CD14-positive monocyte (primary cell): ENCODE results near the gene MEIS2. TPM values are rescaled to one million over a fixed set of nuclear protein-coding genes. Genes with fewer than 3 reads are reported as not detected.

Experiments
- DNase-seq, 3 donors: peaks; one replicate each; pipeline ENCODE4 v3.0.0-alpha.2; 2011 to 2022
- H2AFZ ChIP-seq: 2 replicates; pipeline ENCODE4 v1.6.0; 2012; ENCODE audit warnings: mild to moderate bottlenecking, low read depth, low read length, inconsistent platforms; ENCODE audit not compliant: insufficient read depth, poor library complexity, severe bottlenecking
- H3K27ac ChIP-seq, 2 donors: 1 replicate in 1 of 2; 2 replicates in 1 of 2; pipeline ENCODE4 v1.5.1; 2012 to 2013; ENCODE audit warnings: low read length in 2 of 2, control low read depth in 1 of 2, inconsistent platforms in 1 of 2, low read depth in 1 of 2, mild to moderate bottlenecking in 1 of 2
- H3K27me3 ChIP-seq, 2 donors: one replicate each; pipeline versions ENCODE4 v1.6.0 to v1.6.1; 2011 to 2013; ENCODE audit warnings: low read length in 2 of 2; ENCODE audit not compliant: control insufficient read depth in 2 of 2, insufficient read depth in 2 of 2
- H3K36me3 ChIP-seq, 2 donors: replicated peaks in 1 of 2; 1 replicate in 1 of 2; 2 replicates in 1 of 2; pipeline versions ENCODE4 v1.5.1 to v1.6.1; 2012 to 2013; ENCODE audit warnings: low read length in 2 of 2, control low read depth in 1 of 2, inconsistent platforms in 1 of 2, mild to moderate bottlenecking in 1 of 2; ENCODE audit not compliant: insufficient read depth in 2 of 2, control insufficient read depth in 1 of 2
- H3K4me1 ChIP-seq, 2 donors: 1 replicate in 1 of 2; 2 replicates in 1 of 2; pipeline versions ENCODE4 v1.5.1 to v1.6.1; 2012 to 2013; ENCODE audit warnings: low read length in 2 of 2, control low read depth in 1 of 2, inconsistent platforms in 1 of 2, mild to moderate bottlenecking in 1 of 2, moderate library complexity in 1 of 2; ENCODE audit not compliant: insufficient read depth in 2 of 2, control insufficient read depth in 1 of 2
- H3K4me2 ChIP-seq: replicated peaks from 2 replicates; pipeline ENCODE3; 2012; ENCODE audit warnings: low read length, moderate library complexity, mild to moderate bottlenecking; ENCODE audit not compliant: poor library complexity, severe bottlenecking; ENCODE audit errors: extremely low read depth
- H3K4me3 ChIP-seq, 3 experiments: fragments of 200-600 bp in 1 of 3; sonication (generic) in 1 of 3; replicated peaks in 1 of 3; 1 replicate in 2 of 3; 2 replicates in 1 of 3; pipeline ENCODE4 v1.5.1; 2011 to 2013; ENCODE audit warnings: low read length in 3 of 3, mild to moderate bottlenecking in 3 of 3, control low read depth in 2 of 3, low read depth in 2 of 3, inconsistent platforms in 1 of 3, moderate library complexity in 1 of 3
- H3K79me2 ChIP-seq: 2 replicates; pipeline ENCODE4 v1.6.0; 2012; ENCODE audit warnings: mild to moderate bottlenecking, control low read depth, inconsistent platforms, low read length, moderate library complexity; ENCODE audit not compliant: insufficient read depth
- H3K9ac ChIP-seq: 2 replicates; pipeline ENCODE4 v1.6.0; 2017; ENCODE audit warnings: low read length, mild to moderate bottlenecking; ENCODE audit not compliant: insufficient read depth, poor library complexity, severe bottlenecking
- H3K9me3 ChIP-seq, 2 donors: replicated peaks in 1 of 2; 1 replicate in 1 of 2; 2 replicates in 1 of 2; pipeline versions ENCODE4 v1.5.1 to v1.6.1; 2012 to 2013; ENCODE audit warnings: low read length in 2 of 2, control low read depth in 1 of 2; ENCODE audit not compliant: control insufficient read depth in 1 of 2, insufficient read depth in 1 of 2
- H4K20me1 ChIP-seq: 2 replicates; pipeline ENCODE4 v1.6.0; 2012; ENCODE audit warnings: mild to moderate bottlenecking, low read length, control low read depth, moderate library complexity; ENCODE audit not compliant: insufficient read depth
- H3K27ac Mint-ChIP-seq, 7 donors: one replicate each; pipeline ENCODE4 v1.8.0; 2020; ENCODE audit warnings: mild to moderate bottlenecking in 7 of 7, mixed read lengths in 7 of 7, moderate library complexity in 6 of 7, inconsistent platforms in 2 of 7
- H3K27me3 Mint-ChIP-seq, 3 donors: one replicate each; pipeline ENCODE4 v1.8.0; 2021 to 2022; ENCODE audit warnings: low read depth in 3 of 3, mild to moderate bottlenecking in 3 of 3, mixed read lengths in 3 of 3, moderate library complexity in 3 of 3, inconsistent platforms in 1 of 3
- H3K36me3 Mint-ChIP-seq, 2 donors: one replicate each; pipeline ENCODE4 v1.8.0; 2020; ENCODE audit warnings: mixed read lengths in 2 of 2, inconsistent platforms in 1 of 2, mild to moderate bottlenecking in 1 of 2
- H3K4me1 Mint-ChIP-seq: one replicate; pipeline ENCODE4 v1.8.0; 2020; ENCODE audit warnings: mild to moderate bottlenecking, mixed read lengths
- H3K4me3 Mint-ChIP-seq, 2 donors: one replicate each; pipeline ENCODE4 v1.8.0; 2020; ENCODE audit warnings: mild to moderate bottlenecking in 2 of 2, mixed read lengths in 2 of 2, moderate library complexity in 1 of 2
- H3K9me3 Mint-ChIP-seq, 7 donors: one replicate each; pipeline ENCODE4 v1.8.0; 2020 to 2022; ENCODE audit warnings: mixed read lengths in 7 of 7, mild to moderate bottlenecking in 6 of 7, moderate library complexity in 6 of 7, inconsistent platforms in 2 of 7
- CTCF ChIP-seq: fragments of 200-600 bp; IDR thresholded peaks from one replicate; pipeline ENCODE4 v1.8.0; 2022; ENCODE audit warnings: antibody characterized with exemption, mild to moderate bottlenecking
- WGBS: methylation state at CpG from one replicate; pipeline ENCODE4 v1.1.5; 2013; ENCODE audit warnings: missing lambda C conversion rate; ENCODE audit not compliant: insufficient coverage; 5-methylcytosine and 5-hydroxymethylcytosine counted together
- intact Hi-C, 2 donors: fragments of 100-400 bp; cut with micrococcal nuclease; formaldehyde crosslinking; loops; one replicate each; pipeline versions ENCODE4 v1.15.0 to v1.15.1; 2023
- polyA plus RNA-seq, 3 donors: library from polyadenylated mRNA; depleted of rRNA in 1 of 3; unstranded in 2 of 3; stranded (reverse) in 1 of 3; fragments of 300-500 nt in 2 of 3; fragments of >200 nt in 1 of 3; fragmentation: Illumina TruSeq in 2 of 3; gene quantifications; 1 replicate in 2 of 3; 2 replicates in 1 of 3; pipeline ENCODE4 v1.2.3, GENCODE V29; 2012 to 2021

MEIS2 gene
- polyA plus RNA-seq, 3 donors = not detected

DNA sequence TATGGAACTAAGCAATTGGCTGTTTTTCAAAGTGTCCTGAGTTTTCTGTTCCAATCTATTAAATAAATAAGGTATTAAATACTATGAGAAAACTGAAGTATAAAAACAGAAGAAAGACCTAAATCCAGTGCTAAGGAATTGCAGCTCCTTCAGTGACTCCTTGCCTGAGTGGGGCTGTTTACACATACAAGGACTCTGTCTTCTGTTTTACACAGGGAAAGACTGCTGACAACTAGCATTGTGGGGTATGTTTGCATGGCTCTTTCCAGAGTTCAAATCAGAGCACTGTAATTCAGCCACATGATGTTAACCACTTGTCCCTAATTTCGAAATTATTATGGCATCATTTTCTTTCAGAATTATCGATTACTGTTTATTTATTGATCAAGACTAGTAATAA is 31.3 kb upstream of the MEIS2 start:
- no peak overlapping the region for H3K27ac ChIP-seq
- Mint-ChIP-seq H3K27ac (no peak overlapping the region), H3K4me1 (no peaks in the 10 kb centered on the region), H3K36me3 (no peaks in the 10 kb centered on the region), H3K4me3 (no peak overlapping the region), H3K27me3 (peaks cover 5 to 12% (median 7%) of the 10 kb centered on the region in 3 donors), H3K9me3 (peaks cover 0 to 2% (median 0%) of the 10 kb centered on the region in 7 donors)
- intact Hi-C loops = no loop called here
- no peak overlapping the region for H3K4me3 ChIP-seq
- H4K20me1 ChIP-seq = no peaks in the 10 kb centered on the region
- H3K9ac ChIP-seq = no peak overlapping the region
- H3K27me3 ChIP-seq = peaks cover 0 to 2% of the 10 kb centered on the region in 2 donors
- H3K79me2 ChIP-seq = no peaks in the 10 kb centered on the region
- no peaks in the 10 kb centered on the region for H3K9me3 ChIP-seq
- WGBS = no CpG with 5 or more reads among the region's 2 CpGs
- no peak overlapping the region for H3K4me2 ChIP-seq
- no peak for TF ChIP-seq CTCF
- H3K36me3 ChIP-seq = no peaks in the 10 kb centered on the region
- no peak for DNase-seq
- H2AFZ ChIP-seq = no peak overlapping the region
- no peaks in the 10 kb centered on the region for H3K4me1 ChIP-seq

GRCh38 chr15:37130356-37130755 is 30.0 kb upstream of the MEIS2 start:
- Histone ChIP-seq H2AFZ (no peak overlapping the region), H3K4me2 (no peak overlapping the region), H3K4me1 (no peaks in the 10 kb centered on the region), H3K36me3 (no peaks in the 10 kb centered on the region), H4K20me1 (no peaks in the 10 kb centered on the region), H3K27ac (no peak overlapping the region), H3K4me3 (no peak overlapping the region), H3K9ac (no peak overlapping the region), H3K9me3 (no peaks in the 10 kb centered on the region), H3K27me3 (peaks cover 0 to 2% of the 10 kb centered on the region in 2 donors), H3K79me2 (no peaks in the 10 kb centered on the region)
- peaks cover 0 to 2% (median 0%) of the 10 kb centered on the region in 7 donors for H3K9me3 Mint-ChIP-seq
- no peak overlapping the region for H3K4me3 Mint-ChIP-seq
- H3K27me3 Mint-ChIP-seq = peaks cover 4 to 12% (median 7%) of the 10 kb centered on the region in 3 donors
- intact Hi-C loops = no loop called here
- H3K27ac Mint-ChIP-seq = no peak overlapping the region
- WGBS = no CpG with 5 or more reads among the region's 4 CpGs
- DNase-seq = no peak
- H3K36me3 Mint-ChIP-seq = no peaks in the 10 kb centered on the region
- no peak for TF ChIP-seq CTCF
- no peaks in the 10 kb centered on the region for H3K4me1 Mint-ChIP-seq
